22Rv1 (cell line): ENCODE measurements around the gene PNPLA3.

ENCODE experiments used
- ZFX ChIP-seq: fragments of 450-650 bp; IDR thresholded peaks from 2 replicates; pipeline ENCODE4 v1.6.1; 2017; ENCODE audit warnings: antibody characterized with exemption, borderline replicate concordance
- TF ChIP-seq, protein P1 (sequence below): fragments of 450-650 bp; IDR thresholded peaks from 2 replicates; pipeline ENCODE4 v1.5.1; 2017; ENCODE audit warnings: mild to moderate bottlenecking

DNA sequence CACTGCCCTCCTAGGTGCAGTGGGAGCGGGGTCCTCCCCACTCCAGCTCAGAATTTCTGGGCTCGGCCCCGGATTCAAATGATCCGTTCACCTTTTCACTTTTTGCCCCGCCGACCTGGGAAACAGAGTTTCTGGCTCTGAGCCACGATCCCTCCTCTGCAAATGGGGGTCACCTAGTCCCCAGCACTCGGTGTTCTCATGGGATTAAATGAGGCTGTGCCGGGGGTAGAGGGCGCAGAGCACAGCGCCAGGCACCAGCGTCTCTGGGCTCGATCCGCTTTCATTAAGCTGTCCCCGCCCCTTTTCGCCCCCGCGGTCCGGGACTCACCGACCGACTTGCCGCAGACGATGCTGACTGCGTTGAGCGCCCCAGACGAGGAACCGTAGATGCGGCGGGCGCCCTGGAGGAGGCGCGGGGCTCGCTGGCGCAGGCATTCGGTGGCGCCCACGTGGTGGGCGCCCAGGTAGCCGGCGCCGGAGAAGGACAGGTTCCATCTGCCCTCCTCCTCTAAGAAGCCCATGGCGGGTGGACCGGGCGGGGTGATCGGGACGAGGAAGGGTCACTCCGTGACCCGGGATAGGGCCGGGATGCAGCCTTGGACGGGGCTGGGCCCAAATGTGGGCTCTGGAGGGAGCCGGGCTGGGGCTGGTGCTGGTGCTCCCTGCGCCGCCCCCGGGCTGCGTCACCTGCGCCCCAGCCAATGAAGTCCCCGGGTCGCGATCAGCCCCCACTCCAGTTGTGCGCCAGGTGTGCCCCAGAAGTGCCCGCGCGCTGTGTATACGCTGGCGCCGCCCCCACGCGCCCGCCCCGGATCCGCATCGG is 32.0 kb upstream of the PNPLA3 start, which contains the start of gene PNPLA5:
- TF ChIP-seq, protein P1, sequence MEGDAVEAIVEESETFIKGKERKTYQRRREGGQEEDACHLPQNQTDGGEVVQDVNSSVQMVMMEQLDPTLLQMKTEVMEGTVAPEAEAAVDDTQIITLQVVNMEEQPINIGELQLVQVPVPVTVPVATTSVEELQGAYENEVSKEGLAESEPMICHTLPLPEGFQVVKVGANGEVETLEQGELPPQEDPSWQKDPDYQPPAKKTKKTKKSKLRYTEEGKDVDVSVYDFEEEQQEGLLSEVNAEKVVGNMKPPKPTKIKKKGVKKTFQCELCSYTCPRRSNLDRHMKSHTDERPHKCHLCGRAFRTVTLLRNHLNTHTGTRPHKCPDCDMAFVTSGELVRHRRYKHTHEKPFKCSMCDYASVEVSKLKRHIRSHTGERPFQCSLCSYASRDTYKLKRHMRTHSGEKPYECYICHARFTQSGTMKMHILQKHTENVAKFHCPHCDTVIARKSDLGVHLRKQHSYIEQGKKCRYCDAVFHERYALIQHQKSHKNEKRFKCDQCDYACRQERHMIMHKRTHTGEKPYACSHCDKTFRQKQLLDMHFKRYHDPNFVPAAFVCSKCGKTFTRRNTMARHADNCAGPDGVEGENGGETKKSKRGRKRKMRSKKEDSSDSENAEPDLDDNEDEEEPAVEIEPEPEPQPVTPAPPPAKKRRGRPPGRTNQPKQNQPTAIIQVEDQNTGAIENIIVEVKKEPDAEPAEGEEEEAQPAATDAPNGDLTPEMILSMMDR = no peak
- TF ChIP-seq ZFX = no peak
